GM18517 (cell line): ENCODE results near the gene BRD9.

Source experiments
- ATAC-seq: cut with Tn5 transposase; IDR thresholded peaks from one replicate; pipeline ENCODE4 v1.9.1; 2021; ENCODE audit warnings: mild to moderate bottlenecking, moderate library complexity; ENCODE audit not compliant: unreplicated experiment

The BRD9 gene

DNA sequence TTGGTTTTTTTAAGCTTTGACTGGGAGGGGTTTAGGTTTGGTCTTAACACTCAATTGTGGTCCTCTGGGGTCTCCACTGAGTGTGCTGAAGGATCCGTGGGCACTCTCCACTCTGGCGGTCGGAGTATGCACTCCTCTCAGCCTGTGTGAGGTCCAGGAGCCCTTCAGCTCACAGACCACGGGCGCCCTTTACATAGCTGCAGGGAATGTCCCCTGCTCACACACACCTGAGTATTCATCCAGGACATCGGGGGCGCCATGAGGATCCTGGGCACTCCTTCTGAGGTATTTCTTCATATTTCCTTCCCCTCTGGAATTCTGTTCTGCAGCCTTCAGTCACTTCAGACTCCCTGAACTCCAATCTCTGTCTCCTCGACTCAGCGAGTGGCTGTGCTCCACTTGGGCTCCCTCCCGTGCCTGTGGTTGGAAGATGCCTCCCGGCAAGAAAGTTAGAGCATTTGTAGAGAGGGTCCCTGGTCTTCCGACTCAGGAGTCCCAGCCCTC, 12.6 kb upstream of the BRD9 start:
- ATAC-seq = no peak

DNA sequence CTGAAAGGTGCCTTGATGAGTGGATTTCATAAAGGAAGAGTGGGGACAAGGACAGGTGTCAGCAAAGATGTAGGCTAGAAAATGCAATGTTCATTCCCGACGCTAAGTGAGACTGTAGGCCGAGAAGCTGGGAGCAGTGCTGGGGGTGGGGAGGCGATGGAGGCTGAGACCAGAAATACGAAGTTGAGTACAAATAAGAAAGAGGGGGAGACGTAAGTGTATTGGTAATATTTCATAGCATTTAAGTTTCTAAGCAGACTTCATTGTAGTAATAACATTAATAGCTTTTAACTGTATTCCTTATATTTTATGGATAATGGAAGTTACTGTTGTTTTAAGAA, 11.1 kb upstream of the BRD9 start:
- no peak for ATAC-seq

DNA sequence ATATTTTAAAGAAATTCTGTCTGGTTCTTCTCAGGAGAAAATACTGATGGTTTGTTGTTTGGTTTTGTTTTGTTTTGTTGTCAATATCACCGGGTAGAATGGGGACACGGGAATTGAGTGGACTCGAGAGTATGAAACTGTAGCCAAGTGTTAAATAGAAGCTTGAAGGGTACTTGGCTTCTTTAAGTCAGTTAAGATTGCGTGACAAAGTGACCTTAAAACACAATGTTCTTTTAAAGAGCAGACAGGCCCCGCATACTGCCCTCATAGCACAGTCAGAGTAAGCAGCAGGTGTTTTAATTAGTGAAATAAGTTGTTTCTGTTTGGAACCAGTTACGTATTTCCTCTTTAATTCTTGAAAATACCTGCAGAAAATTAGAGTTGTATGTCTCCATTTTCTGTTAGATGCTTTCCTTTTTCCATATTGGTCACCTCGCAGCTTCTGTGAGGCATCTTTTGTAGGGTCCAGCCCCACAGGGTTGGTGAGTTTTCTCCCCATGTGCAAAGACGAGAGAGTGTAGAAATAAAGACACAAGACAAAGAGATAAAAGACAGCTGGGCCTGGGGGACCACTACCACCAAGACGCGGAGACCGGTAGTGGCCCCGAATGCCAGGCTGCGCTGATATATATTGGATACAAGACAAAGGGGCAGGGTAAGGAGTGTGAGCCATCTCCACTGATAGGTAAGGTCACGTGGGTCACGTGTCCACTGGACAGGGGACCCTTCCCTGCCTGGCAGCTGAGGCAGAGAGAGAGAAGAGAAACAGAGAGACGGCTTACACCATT, 9.7 kb upstream of the BRD9 start:
- ATAC-seq = no peak

DNA sequence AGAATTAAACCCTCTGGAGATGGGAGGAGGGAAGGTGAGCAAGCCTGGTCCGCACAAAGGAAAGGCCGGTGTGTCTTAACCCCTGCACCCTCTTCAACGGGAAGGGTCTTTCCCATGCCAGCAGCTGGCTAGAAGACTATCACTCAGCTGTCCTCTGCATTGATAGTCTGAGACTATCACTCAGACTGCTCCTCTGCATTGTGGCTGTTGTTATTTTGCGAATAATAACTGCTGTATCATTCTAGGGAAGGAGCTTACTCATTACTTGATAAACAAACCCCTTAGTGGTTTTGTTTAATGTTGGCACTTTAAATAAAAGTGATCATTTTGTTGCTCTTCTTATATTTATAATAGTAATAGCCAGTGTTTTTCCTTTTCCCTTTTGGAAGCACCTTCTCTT, 8.2 kb upstream of the BRD9 start:
- no peak for ATAC-seq

DNA sequence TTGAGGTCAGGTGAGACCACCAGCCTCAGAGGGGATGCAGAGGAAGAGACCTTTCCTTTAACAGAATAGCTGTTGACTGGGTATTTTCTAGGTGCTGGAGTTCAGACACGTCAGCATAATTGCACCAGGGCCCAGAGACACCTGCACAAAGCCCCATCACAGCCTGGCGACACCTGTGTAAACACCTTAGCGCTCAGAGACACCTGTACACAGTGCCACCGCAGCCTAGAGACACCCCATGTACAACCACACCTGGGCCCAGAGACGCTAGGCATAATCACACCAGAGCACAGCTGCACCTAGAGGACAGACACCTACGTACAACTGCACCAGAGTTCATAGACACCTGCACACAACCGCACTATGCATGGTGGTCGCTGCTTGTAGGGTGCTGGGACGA, 1.1 kb upstream of the BRD9 start:
- ATAC-seq = no peak

DNA sequence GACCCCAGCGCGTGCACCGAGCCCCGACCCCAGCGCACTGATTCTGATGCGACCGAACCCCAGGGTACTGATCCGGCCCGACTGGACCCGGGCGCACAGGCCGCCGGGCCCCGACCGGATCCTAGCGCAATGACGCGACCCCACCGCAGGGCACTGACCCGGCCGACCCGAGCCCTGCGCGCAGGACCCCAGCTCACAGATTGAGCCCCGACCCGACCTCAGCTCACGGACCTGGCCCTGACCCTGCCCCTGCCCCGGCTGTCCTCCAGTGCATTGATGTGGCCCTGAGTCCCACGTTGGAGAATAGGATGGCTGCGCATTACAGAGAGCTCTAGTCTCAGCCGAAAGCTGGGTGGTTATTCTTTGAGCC, 521 bp upstream of the BRD9 start:
- ATAC-seq = peak; percentile 8

DNA sequence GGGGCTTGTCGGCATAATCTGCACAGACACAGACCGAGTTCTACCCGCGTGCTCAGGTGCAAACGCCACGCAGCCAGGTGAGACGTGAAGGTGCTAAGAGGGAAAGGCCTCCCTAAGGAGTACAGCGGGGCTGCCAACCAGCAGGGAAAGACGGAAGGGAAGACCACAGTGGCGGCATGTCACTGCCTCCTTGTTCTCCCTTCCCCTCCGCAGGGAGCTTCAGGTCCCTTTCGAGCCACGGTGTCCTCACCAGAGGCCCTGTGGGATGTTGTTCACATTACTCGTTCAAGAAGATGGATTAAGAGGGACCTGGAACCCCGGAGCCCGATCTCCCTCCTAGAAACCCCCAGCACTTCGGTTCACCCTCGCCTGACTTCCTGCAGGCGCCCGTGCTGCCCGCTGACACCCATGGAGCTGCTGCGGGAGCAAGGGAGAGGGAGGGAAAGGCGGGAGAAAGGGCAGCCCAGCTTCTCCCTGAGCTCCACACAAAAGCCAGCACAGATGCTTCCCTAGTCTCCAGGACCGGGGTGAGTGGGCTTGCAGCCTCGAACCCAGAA, 686 bp downstream of the BRD9 start:
- ATAC-seq = no peak

DNA sequence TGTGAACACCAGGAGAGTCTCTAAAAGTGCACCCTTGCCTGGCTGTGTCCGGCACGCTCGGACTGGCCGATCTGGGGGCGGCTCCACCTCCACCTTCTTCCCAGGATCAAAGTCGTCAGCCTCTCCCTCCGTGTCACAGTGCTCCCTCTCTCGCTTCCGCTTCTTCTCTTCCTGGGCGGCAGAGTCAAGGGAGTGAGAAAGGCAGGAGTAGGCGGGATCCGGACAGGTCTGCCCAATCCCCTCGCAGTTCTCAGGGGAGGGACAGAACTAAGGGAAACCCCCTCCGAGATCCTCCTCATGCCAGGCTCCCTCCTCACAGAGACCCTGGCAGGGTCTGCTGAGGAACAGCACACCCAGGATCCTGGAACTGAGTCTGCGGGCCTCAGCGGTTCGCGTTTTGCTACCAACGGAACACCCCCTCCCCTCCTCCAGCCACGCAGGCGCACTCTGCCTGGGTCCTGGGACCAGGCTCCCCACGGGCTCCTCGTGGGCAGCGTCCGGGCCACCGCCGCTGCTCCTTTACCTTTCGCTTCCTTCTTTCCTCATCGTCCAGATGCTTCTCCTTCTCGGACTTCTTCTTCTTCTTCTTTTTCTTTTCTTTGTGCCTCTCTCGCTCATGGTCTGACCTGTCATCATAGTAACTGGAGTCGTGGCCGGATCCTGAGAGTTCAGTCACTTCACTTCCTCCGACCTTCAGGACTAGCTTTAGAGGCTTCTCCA, 1.3 kb downstream of the BRD9 start:
- ATAC-seq = no peak

DNA sequence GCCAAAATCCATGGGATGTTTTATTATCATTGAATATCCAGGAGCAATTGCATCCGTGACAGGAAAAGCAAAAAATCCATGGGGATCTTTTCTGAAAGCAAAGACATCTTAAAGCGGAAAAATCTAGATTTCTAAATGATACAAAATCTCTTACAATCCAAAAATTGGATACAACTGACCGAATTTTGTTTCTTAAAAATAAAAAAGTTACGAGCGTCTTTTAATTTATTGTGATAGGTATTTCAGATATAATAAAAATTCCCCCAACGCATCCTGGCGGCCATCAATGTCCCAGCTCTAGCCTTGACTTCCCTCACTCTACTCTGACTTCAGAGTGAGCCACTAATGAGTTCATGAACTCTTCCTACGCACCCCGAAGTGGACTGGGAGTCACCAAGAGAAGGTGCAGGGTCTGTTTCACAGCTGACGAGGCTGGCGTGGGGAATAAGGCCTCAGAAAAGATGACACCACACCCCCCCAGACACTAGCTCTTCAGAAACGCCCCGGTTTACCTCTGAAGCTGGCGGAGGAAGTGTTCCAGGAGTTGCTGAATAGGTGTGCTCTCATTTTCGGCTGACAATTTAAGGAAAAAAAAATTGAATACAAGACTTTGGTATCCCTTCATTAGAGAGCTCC, 3.4 kb downstream of the BRD9 start:
- no peak for ATAC-seq

DNA sequence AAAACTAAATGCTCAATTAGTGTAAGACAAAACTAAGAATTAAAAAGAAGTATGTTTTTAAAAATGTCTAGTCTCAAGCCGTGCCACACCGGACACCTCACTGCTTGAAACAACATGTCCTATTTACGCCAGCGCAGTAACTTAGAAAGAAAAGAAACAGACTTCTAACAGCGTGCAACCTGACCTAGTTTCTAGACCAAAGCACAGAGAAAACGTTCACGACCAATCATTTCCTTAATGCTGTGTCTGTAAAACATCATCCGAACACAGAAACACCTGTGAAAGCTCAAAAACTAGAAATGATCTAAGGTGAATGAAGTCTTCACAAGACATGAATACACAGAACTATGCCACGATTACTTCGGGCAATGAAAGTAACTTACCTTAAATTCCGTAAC, 4.0 kb downstream of the BRD9 start:
- no peak for ATAC-seq

DNA sequence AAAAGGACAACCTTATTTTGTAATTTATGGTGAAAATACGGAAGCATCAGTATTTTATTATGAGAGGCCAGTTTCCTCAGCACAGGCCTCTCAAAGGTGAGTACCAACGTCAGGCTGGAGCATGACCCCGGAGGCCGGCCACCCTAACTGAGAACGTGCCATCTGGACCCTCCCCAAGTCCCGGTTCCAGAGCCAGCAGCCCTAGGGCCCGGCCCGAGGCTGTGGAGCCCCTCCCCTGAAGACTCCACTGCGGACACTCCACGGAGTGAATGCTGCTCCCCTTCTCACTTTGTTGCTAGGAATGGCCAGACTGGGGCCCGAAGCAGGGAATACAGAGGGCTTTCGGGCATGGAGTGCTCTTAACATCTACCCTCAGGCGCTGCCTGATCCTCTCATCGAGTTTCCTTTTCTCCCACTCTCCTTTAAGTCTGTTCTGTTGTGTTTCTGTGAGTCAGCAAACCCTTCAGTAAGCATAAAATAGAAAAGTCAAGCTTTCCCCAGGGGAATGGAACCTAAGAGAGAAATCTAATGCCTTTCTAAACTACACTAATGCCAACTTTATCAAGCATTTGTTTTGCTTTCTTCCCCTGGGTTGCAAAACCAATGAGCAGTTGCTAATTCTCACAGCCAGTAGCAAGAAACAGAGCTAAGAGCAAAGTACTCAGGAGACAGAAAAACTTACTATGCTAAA, 4.5 kb downstream of the BRD9 start:
- no peak for ATAC-seq

DNA sequence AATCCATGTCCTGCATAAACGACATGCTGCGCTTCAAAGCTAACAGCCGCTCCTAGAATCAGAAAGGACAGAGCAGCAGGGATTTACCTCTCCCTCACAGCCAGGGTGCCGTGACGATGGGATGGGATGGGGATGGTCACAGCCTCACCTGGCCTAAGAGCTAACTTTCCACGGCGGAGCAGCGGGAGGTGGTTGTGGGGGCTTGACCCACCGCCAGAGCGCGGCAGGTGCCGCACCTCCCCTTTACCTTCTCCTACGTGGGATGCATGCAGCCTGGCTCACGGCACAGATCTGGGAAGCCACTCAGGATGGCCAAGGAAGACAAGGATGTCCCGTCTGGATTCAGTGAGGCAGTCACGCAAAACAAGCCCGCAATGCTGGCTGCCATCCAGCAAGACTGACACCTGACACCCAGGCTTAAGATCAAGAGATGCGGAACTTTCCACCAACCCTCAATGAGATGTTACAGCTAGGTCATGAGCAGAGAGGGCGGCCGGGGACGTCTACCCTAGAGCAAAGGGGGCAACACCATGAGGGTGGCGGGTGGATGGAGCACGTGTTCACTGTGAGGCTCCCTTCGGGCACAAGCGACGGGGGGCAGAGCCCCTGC, 5.8 kb downstream of the BRD9 start:
- no peak for ATAC-seq

DNA sequence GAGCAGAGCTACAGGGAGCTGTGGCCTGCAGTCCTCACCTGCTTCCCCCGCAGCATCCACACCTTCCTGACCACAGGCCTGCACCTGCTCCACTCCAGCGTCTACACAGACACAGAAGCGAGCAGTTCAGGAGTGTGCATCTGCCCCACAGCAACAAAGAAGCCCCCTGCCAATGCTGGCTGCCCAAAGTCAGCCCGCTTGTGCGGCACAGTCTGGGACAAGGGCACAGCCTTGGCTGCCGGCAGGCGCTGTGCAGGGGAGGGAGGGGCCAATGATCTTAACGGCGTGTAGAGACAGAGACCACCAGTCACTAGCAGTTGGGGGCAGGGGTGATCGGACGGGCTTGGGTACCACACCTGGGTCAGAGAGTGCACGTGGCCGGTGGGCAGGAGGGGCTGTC, 6.6 kb downstream of the BRD9 start:
- ATAC-seq = no peak

DNA sequence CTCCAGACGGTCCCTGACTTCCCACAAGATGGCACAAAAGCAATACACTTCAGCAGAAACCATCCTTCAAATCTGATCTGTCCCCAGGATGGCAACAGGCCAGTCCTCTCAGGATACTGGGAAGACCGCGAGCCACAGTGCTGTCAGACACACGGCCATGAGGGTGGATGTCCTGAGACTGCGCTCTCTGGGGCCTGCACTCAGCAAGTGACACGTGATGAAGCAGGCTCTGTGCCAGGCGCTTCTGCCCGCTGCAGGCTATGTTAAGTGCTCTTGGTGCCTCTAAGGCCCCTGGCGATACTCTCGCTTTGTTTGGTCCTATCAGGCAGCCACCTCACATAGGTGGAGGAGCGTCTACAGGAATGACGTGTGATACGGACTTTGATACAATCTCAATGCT, 7.1 kb downstream of the BRD9 start:
- ATAC-seq = no peak

DNA sequence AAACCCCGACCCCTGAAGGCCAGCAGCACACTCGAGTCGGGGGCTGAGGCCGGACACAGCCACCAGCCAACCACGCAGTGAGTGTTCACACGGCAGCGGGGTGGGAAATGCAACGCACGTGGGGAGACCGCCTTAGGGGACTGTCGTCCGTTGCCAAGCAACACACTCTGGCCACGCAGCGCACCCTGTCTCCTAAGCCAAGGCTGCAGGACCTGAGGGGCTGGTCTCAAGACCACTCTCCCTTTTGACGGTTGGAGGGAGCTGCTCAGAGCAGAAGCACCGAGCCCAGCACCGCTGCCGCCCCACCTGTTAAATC, 7.5 kb downstream of the BRD9 start:
- ATAC-seq = no peak

DNA sequence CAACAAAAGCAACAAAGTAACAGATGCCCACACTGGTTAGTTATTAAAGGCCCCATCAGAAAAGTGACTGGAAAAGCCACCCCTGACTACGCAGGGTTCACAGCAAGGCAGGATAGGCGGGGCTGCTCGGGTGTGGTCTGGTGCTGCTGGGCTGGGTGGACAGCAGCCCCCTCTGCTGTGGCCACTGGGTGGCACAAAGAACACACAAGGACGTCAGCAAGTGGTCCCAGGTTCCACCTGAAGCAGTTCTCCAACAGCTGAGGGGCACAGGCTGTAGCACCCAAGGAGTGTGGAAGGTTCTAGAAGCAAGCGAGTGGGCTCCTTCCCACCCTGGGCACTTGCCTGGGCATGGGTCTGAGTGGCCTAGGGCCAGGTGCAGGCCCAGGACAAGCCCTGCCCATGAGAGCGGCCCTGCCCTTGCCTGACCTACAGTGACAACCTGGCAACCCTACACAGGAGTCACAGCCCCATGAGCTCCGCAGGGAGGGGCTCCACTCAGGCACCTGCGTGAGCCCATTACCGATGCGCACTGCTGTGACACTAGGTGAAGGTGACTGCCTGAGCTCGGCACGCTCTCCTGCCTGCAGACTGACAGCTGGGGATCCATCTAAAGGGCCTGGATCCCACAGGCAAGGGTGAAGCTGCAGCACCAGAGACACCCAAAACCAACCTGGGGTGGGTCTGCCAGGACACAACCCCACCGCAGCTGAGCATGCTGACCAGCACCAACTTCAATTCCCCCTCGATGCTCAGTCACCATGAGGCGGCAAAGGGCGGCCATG, 8.1 kb downstream of the BRD9 start:
- no peak for ATAC-seq

DNA sequence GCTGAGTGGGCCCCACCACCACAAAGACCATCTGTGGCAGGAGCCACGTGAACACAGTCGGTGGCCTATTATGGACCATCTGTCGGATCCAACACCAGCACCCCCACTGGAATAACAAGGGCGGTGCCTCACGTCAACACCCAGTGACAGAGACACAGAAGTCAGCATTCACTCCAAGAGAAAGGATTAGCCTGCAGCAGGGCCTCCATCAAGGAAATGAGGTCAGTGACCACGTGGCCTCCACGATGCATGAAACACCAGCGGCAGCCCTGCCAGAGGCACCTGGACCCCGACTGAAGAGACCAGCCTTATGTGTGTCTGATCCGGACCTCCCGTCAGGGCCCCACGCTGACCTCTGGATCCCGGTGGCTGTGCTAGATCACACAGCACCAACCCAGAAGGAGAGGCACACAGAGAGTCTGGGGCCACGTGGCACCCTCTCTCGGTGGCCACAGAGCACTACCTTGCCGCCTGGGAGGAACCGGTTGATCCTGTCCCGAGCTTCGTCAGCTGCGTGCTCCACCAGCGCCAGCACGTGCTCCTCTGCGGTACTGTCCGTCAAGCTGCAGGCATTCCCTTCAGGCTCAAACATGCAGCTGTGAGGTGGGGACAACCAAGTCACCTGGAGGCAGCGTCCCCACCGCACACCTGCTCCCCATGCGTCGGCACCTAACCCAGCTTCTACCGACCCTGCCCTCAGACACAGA, 9.0 kb downstream of the BRD9 start:
- no peak for ATAC-seq

DNA sequence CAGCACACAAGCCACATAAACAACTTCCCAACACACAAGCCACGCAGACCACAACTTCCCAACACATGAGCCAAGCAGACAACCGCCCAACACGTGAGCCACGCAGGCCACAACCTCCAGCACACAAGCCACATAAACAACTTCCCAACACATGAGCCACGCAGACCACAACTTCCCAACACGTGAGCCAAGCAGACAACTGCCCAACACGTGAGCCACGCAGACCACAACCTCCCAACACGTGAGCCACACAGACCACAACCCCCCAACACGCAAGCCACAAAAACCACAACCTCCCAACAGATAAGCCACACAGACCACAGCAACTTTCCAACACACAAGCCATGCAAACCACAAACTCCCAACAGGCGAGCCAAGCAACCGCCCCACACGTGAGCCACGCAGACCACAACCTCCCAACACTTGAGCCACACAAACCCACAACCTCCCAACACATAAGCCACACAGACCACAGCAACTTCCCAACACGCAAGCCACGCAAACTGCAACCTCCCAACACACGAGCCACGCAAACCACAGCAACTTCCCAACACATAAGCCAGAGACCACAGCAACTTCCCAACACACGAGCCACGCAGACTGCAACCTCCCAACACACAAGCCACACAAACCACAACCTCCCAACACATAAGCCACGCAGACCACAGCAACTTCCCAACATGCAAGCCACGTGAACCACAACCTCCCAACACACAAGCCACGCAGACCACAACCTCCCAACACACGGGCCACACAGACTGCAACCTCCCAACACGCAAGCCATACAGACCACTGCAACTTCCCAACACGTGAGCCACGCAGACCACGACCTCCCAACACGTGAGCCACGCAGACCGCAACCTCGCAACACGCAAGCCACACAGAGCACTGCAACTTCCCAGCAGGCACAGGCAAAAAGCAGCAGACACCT, 10.1 kb downstream of the BRD9 start:
- no peak for ATAC-seq

DNA sequence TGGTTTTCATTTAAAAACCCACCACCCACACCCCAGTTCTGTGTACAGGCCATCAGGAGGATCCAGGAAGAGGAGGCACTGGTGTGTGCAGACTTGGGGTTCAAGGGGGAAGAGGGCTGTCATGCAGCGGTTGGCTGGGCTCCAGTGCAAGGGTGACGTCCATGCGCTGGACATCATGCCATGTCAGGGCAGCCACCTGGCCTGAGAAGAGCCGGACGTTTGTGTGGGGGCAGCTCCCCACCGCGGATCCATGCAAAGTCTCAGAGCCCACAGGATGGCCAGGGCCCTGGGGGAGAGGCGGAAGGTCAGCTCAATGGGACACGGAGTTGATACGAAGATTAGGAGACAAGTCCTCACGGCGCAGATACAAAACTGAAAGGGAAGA, 11.1 kb downstream of the BRD9 start:
- no peak for ATAC-seq
